Stimulated activated CD8-positive, alpha-beta memory T cell treated with anti-CD3 and anti-CD28 coated beads, Interleukin-4, amount 100 ng/mL, for 1 hour (primary cell): Measurements from ENCODE around the gene SH3PXD2A.

Experiments used
- DNase-seq, 2 donors: peaks; one replicate each; pipeline ENCODE4 v3.0.0-alpha.2; 2020; ENCODE audit warnings: low read depth in 2 of 2, low spot score in 1 of 2

Gene SH3PXD2A

GRCh38 chr10:103627111-103627892 lies 228.1 kb downstream of the SH3PXD2A start:
- no peak for DNase-seq

- no peak for DNase-seq
These were observed 229.2 kb downstream of the SH3PXD2A start for GRCh38 chr10:103626178-103626577.

GRCh38 chr10:103622935-103623574 lies 232.3 kb downstream of the SH3PXD2A start:
- no peak for DNase-seq

- DNase-seq = no peak
These were observed 233.1 kb downstream of the SH3PXD2A start for GRCh38 chr10:103622286-103622685.

GRCh38 chr10:103621783-103622125 lies 233.6 kb downstream of the SH3PXD2A start:
- DNase-seq = no peak

GRCh38 chr10:103620891-103621782 lies 234.2 kb downstream of the SH3PXD2A start:
- no peak for DNase-seq

GRCh38 chr10:103620352-103620740 lies 235.0 kb downstream of the SH3PXD2A start:
- no peak for DNase-seq

- no peak for DNase-seq
These were observed 235.7 kb downstream of the SH3PXD2A start for GRCh38 chr10:103619424-103620351.

- DNase-seq = no peak
These were observed 236.6 kb downstream of the SH3PXD2A start for GRCh38 chr10:103618575-103619423.

- no peak for DNase-seq
These were observed 237.6 kb downstream of the SH3PXD2A start for GRCh38 chr10:103617602-103618385.

GRCh38 chr10:103616705-103617601 lies 238.4 kb downstream of the SH3PXD2A start:
- DNase-seq = no peak

- no peak for DNase-seq
These were observed 240.8 kb downstream of the SH3PXD2A start for GRCh38 chr10:103614306-103615158.

- no peak for DNase-seq
These were observed 241.8 kb downstream of the SH3PXD2A start for GRCh38 chr10:103613616-103614015.

GRCh38 chr10:103612462-103613365 lies 242.7 kb downstream of the SH3PXD2A start:
- DNase-seq = no peak

- DNase-seq = no peak
These were observed 244.4 kb downstream of the SH3PXD2A start for GRCh38 chr10:103610921-103611511.

GRCh38 chr10:103610083-103610472 lies 245.3 kb downstream of the SH3PXD2A start:
- no peak for DNase-seq
